Breast epithelium (tissue), 4 donors: ENCODE results near the gene FMOD. TPM values are rescaled to one million over a fixed set of nuclear protein-coding genes. Genes with fewer than 3 reads are reported as not detected.
A peak's percentile ranks its signal among the peaks of the same experiment; 100 is the strongest.

ENCODE experiments used
- DNase-seq, 2 donors: peaks; one replicate each; pipeline ENCODE4 v3.0.0-alpha.2; 2019; ENCODE audit warnings: low spot score in 2 of 2
- H3K27ac ChIP-seq, 2 donors: fragments of 200-600 bp; sonication (generic) in 1 of 2; one replicate each; pipeline ENCODE4 v1.5.1; 2016 to 2019; ENCODE audit warnings: mild to moderate bottlenecking in 1 of 2
- H3K27me3 ChIP-seq, 2 donors: fragments of 200-600 bp; sonication (generic) in 1 of 2; one replicate each; pipeline versions ENCODE4 v1.5.1 to v1.6.0; 2017 to 2019; ENCODE audit warnings: control low read depth in 1 of 2, mild to moderate bottlenecking in 1 of 2
- H3K36me3 ChIP-seq: fragments of 200-600 bp; one replicate; pipeline ENCODE4 v1.5.1; 2019
- H3K4me1 ChIP-seq, 2 donors: fragments of 200-600 bp; sonication (generic); one replicate each; pipeline ENCODE4 v1.5.1; 2016 to 2019; ENCODE audit warnings: control low read depth in 1 of 2
- H3K4me3 ChIP-seq, 3 donors: fragments of 200-600 bp; sonication (generic); 1 replicate in 2 of 3; 2 replicates in 1 of 3; pipeline ENCODE4 v1.5.1; 2016 to 2019; ENCODE audit warnings: mild to moderate bottlenecking in 3 of 3, moderate library complexity in 2 of 3
- H3K9me3 ChIP-seq, 2 donors: fragments of 200-600 bp; sonication (generic) in 1 of 2; one replicate each; pipeline ENCODE4 v1.5.1; 2016 to 2019; ENCODE audit warnings: control low read depth in 1 of 2
- CTCF ChIP-seq, 3 donors: fragments of 450-650 bp; IDR thresholded peaks; one replicate each; pipeline ENCODE4 v1.5.1; 2016 to 2017; ENCODE audit warnings: antibody characterized with exemption in 3 of 3, mild to moderate bottlenecking in 3 of 3, moderate library complexity in 3 of 3
- POLR2A ChIP-seq: fragments of 450-650 bp; IDR thresholded peaks from one replicate; pipeline ENCODE4 v1.6.1; 2016; ENCODE audit warnings: antibody characterized with exemption, mild to moderate bottlenecking, moderate library complexity
- POLR2AphosphoS5 ChIP-seq, 3 donors: sonication (generic); formaldehyde crosslinking; IDR thresholded peaks; one replicate each; pipeline ENCODE4 v1.6.1; 2017; ENCODE audit warnings: antibody characterized with exemption in 3 of 3
- intact Hi-C: fragments of 100-400 bp; cut with DNase I; formaldehyde crosslinking; loops from one replicate; pipeline ENCODE4 v1.15.1; 2023; ENCODE audit warnings: low total_unique reads
- total RNA-seq, 3 donors: library from RNA; depleted of rRNA; stranded (reverse); fragments of >200 nt; gene quantifications; one replicate each; pipeline ENCODE4 v1.1.0, GENCODE V29; 2016

FMOD gene
- total RNA-seq, 3 donors from 2014 or later = 79.6 to 132 (median 92.4) TPM

- Histone ChIP-seq H3K9me3 (no peaks in the 10 kb centered on the region), H3K4me1 (peaks cover 12 to 38% of the 10 kb centered on the region in 2 donors), H3K36me3 (no peaks in the 10 kb centered on the region), H3K27me3 (no peaks in the 10 kb centered on the region), H3K27ac (peak overlapping the region; percentile 92 to 98), H3K4me3 (no peak overlapping the region)
- peak; percentile 48 to 76 (median 54) for TF ChIP-seq POLR2AphosphoS5 (IDR thresholded peaks at IDR 0.05)
- TF ChIP-seq POLR2A = no peak
- intact Hi-C loops = no loop called here
- peak in 1 of 2 donors; percentile 68 for DNase-seq
Observed at GRCh38 chr1:203322500-203323179, 28.3 kb downstream of the FMOD start.

- Histone ChIP-seq H3K4me3 (peak overlapping the region in 1 of 3 donors; percentile 1), H3K4me1 (peaks cover 12 to 35% of the 10 kb centered on the region in 2 donors), H3K27ac (peak overlapping the region; percentile 92 to 98), H3K36me3 (no peaks in the 10 kb centered on the region), H3K27me3 (no peaks in the 10 kb centered on the region), H3K9me3 (no peaks in the 10 kb centered on the region)
- TF ChIP-seq CTCF (IDR thresholded peaks at IDR 0.05) (no peak), POLR2AphosphoS5 (IDR thresholded peaks at IDR 0.05) (no peak), POLR2A (no peak)
- no peak for DNase-seq
- intact Hi-C loops = no loop called here
Observed at GRCh38 chr1:203321273-203322052, 29.5 kb downstream of the FMOD start.

DNA sequence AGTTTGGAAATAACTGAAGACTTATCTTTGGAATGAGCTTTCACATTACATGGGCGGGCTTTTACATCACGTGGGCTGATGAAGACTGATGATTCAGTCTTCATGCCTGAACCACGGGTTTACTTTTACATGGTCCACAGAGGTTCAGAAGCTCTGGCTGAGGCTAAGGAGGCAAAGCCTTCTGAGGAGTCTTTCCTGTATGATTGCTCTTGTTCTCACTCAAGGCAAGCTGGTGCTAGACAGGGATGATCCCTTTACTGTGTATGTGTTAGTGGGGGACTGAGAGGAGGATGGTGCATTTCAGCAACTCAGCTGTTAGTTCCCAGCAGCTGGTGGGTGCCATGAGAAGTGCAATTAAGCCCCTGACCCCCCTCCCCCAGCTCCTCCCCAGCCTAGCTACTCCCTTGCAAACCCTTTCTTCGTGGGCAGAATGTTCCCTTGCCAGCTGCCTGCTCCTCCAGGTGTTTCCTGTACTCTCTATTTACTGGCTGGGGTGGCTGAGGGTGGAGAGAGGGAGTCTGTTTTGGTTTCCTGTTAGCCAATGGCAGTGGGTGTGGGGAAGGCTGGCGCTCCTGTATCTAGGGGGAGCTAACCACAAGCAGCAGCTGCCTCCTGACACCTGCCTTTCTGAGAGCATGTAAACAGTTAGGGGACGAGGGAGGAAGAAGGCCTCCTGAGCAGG, 30.2 kb downstream of the FMOD start:
- H3K27ac ChIP-seq = peak overlapping the region; percentile 92 to 98
- peak overlapping the region in 1 of 3 donors; percentile 1 for H3K4me3 ChIP-seq
- intact Hi-C loops = no loop called here
- peaks cover 12 to 35% of the 10 kb centered on the region in 2 donors for H3K4me1 ChIP-seq
- no peaks in the 10 kb centered on the region for H3K27me3 ChIP-seq
- no peaks in the 10 kb centered on the region for H3K36me3 ChIP-seq
- TF ChIP-seq POLR2AphosphoS5 (IDR thresholded peaks at IDR 0.05) (peak in 2 of 3 donors; percentile 56 to 58), POLR2A (no peak)
- peak; percentile 70 to 75 for DNase-seq
- H3K9me3 ChIP-seq = no peaks in the 10 kb centered on the region

DNA sequence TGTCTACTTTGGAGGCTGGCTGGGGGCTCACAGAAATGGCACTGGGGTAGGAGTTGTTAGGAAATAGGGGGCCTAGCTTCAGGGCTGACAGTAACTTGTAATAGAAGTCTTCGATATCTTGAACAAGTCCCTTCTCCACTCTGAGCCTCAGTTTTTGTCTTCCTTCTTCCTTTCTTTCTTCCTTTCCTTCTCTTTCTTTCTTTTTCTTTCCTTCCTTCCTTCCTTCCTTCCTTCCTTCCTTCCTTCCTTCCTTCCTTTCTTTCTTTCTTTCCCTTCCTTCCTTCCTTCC, 32.7 kb downstream of the FMOD start:
- Histone ChIP-seq H3K4me1 (peaks cover 6 to 17% of the 10 kb centered on the region in 2 donors), H3K9me3 (no peaks in the 10 kb centered on the region), H3K27ac (peak overlapping the region; percentile 78), H3K27me3 (no peaks in the 10 kb centered on the region), H3K4me3 (no peak overlapping the region), H3K36me3 (no peaks in the 10 kb centered on the region)
- TF ChIP-seq POLR2AphosphoS5 (IDR thresholded peaks at IDR 0.05) (no peak), POLR2A (no peak), CTCF (IDR thresholded peaks at IDR 0.05) (no peak)
- DNase-seq = no peak
- intact Hi-C loops = no loop called here

DNA sequence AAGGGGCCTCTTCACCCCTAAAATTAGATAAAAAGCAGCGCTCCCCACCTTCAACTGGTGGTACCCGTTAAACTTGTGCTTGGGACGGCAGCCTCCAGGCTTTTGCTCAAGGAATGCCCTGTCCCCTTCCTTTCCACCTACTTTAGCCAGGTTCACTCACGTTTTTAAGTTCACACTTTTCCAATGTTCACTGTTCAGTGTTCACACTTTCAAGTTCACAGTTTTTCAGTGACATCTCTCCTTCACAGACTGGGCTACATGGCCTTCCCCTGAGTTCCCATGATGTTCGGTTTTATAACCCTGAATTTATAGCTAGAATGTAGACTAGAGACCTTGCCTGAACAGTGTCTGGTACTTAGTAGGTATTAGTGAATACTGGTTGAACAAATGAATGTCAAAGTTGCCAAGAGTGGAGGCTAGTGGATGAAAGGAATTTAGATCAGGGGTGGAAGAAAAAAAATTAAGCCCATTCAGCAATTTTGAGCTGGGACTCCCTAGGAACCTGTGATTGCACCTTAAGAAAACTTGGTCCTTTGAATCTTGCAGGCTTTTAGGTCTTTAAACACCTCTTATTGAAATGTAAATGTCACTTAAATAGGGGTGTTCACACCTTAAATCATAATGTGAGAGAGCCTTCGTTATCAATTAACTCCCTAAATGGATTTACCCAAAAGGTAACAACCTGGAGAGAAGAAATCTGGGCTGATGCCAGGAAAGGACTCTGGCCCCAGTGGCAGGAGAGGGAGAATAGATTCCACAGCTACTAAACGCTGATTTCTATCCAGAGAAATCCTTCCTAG, 33.3 kb downstream of the FMOD start:
- peaks cover 6 to 14% of the 10 kb centered on the region in 2 donors for H3K4me1 ChIP-seq
- no peaks in the 10 kb centered on the region for H3K36me3 ChIP-seq
- no peaks in the 10 kb centered on the region for H3K9me3 ChIP-seq
- intact Hi-C loops = no loop called here
- no peaks in the 10 kb centered on the region for H3K27me3 ChIP-seq
- no peak for DNase-seq
- no peak for TF ChIP-seq POLR2A
- no peak for TF ChIP-seq POLR2AphosphoS5 (IDR thresholded peaks at IDR 0.05)
- TF ChIP-seq CTCF (IDR thresholded peaks at IDR 0.05) = no peak
- peak overlapping the region; percentile 78 for H3K27ac ChIP-seq
- H3K4me3 ChIP-seq = no peak overlapping the region
